Measurements from ENCODE around the gene MINK1.

The MINK1 gene

DNA sequence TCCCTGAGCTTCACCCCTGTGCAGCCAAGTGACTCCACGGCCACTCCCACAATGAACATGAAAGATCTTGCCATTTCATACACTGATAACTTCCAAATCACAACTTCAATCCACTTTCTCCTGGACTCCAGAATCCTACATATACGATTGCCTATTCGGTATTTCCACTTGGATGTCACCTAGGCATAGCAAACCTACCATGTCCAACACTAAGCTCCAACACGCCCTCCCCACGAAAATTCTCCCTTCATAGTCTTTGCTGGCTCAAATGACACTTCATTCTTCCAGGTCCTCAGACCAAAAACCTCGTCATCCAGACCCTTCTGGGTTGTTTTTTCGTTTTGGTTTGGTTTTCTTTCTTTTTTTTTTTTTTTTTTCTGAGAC is 42.4 kb upstream of the MINK1 start:
- TF ChIP-seq, protein P1, sequence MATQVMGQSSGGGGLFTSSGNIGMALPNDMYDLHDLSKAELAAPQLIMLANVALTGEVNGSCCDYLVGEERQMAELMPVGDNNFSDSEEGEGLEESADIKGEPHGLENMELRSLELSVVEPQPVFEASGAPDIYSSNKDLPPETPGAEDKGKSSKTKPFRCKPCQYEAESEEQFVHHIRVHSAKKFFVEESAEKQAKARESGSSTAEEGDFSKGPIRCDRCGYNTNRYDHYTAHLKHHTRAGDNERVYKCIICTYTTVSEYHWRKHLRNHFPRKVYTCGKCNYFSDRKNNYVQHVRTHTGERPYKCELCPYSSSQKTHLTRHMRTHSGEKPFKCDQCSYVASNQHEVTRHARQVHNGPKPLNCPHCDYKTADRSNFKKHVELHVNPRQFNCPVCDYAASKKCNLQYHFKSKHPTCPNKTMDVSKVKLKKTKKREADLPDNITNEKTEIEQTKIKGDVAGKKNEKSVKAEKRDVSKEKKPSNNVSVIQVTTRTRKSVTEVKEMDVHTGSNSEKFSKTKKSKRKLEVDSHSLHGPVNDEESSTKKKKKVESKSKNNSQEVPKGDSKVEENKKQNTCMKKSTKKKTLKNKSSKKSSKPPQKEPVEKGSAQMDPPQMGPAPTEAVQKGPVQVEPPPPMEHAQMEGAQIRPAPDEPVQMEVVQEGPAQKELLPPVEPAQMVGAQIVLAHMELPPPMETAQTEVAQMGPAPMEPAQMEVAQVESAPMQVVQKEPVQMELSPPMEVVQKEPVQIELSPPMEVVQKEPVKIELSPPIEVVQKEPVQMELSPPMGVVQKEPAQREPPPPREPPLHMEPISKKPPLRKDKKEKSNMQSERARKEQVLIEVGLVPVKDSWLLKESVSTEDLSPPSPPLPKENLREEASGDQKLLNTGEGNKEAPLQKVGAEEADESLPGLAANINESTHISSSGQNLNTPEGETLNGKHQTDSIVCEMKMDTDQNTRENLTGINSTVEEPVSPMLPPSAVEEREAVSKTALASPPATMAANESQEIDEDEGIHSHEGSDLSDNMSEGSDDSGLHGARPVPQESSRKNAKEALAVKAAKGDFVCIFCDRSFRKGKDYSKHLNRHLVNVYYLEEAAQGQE (IDR thresholded peaks at IDR 0.05; ENCODE audit: insufficient replicate concordance, low read depth): no peak
- TF ChIP-seq, protein P2, sequence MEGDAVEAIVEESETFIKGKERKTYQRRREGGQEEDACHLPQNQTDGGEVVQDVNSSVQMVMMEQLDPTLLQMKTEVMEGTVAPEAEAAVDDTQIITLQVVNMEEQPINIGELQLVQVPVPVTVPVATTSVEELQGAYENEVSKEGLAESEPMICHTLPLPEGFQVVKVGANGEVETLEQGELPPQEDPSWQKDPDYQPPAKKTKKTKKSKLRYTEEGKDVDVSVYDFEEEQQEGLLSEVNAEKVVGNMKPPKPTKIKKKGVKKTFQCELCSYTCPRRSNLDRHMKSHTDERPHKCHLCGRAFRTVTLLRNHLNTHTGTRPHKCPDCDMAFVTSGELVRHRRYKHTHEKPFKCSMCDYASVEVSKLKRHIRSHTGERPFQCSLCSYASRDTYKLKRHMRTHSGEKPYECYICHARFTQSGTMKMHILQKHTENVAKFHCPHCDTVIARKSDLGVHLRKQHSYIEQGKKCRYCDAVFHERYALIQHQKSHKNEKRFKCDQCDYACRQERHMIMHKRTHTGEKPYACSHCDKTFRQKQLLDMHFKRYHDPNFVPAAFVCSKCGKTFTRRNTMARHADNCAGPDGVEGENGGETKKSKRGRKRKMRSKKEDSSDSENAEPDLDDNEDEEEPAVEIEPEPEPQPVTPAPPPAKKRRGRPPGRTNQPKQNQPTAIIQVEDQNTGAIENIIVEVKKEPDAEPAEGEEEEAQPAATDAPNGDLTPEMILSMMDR (IDR thresholded peaks at IDR 0.05; ENCODE audit: insufficient read depth, low read length): no peak
- TF ChIP-seq SPI1 (IDR thresholded peaks at IDR 0.05; ENCODE audit: borderline replicate concordance, low read depth): no peak
- no peak for TF ChIP-seq POLR2AphosphoS5 (IDR thresholded peaks at IDR 0.05; ENCODE audit: low read depth)
- no peak for TF ChIP-seq GABPA (IDR thresholded peaks at IDR 0.05; ENCODE audit: low read depth)
- peak overlapping the region; percentile 42 for H3K4me3 ChIP-seq (replicated peaks; ENCODE audit: insufficient read depth, low read length)
- no peak for DNase-seq (ENCODE audit: low read depth in 1 of 2, low spot score in 1 of 2)
- H3K27me3 ChIP-seq (ENCODE audit: insufficient read depth, poor library complexity, severe bottlenecking): peaks cover 8% of the 10 kb centered on the region
- no peak overlapping the region for H3K27ac ChIP-seq (replicated peaks)

- Histone ChIP-seq H3K4me3 (replicated peaks; ENCODE audit: insufficient read depth, low read length) (no peak overlapping the region), H3K27ac (replicated peaks) (no peak overlapping the region; the same call in 1 of the 2 replicates), H3K27me3 (ENCODE audit: insufficient read depth, poor library complexity, severe bottlenecking) (no peaks in the 10 kb centered on the region)
- no peak for DNase-seq (ENCODE audit: low read depth in 1 of 2, low spot score in 1 of 2)
- TF ChIP-seq, protein P1 (IDR thresholded peaks at IDR 0.05; ENCODE audit: insufficient replicate concordance, low read depth): no peak
- no peak for TF ChIP-seq POLR2AphosphoS5 (IDR thresholded peaks at IDR 0.05; ENCODE audit: low read depth)
- TF ChIP-seq SPI1 (IDR thresholded peaks at IDR 0.05; ENCODE audit: borderline replicate concordance, low read depth): no peak
- TF ChIP-seq, protein P2 (IDR thresholded peaks at IDR 0.05; ENCODE audit: insufficient read depth, low read length): no peak
- TF ChIP-seq GABPA (IDR thresholded peaks at IDR 0.05; ENCODE audit: low read depth): no peak
Measured at GRCh38 chr17:4795168-4795567, 38.0 kb upstream of the MINK1 start.

DNA sequence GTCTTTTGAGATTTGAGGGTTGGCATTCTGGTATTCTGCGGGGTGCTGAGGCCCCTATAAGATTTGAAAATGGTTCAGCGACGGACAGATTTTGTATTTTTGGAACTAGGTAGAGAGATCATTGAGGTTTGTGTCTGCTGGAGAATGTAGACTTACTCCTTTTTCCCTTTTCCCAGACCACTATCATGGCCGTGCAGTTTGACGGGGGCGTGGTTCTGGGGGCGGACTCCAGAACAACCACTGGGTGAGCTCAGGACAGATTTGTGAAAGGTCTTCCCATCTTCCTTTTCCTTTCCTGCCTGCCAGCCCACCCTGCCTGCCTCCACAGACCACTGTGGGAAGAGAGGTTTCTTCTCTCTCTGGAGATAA is 36.6 kb upstream of the MINK1 start:
- TF ChIP-seq, protein P2 (IDR thresholded peaks at IDR 0.05; ENCODE audit: insufficient read depth, low read length): no peak
- TF ChIP-seq GABPA (IDR thresholded peaks at IDR 0.05; ENCODE audit: low read depth): no peak
- TF ChIP-seq, protein P1 (IDR thresholded peaks at IDR 0.05; ENCODE audit: insufficient replicate concordance, low read depth): no peak
- TF ChIP-seq SPI1 (IDR thresholded peaks at IDR 0.05; ENCODE audit: borderline replicate concordance, low read depth): no peak
- TF ChIP-seq POLR2AphosphoS5 (IDR thresholded peaks at IDR 0.05; ENCODE audit: low read depth): no peak
- DNase-seq (ENCODE audit: low read depth in 1 of 2, low spot score in 1 of 2): peak in 1 of 2 experiments; percentile 4
- H3K4me3 ChIP-seq (replicated peaks; ENCODE audit: insufficient read depth, low read length): peak overlapping the region; percentile 91
- peak overlapping the region; percentile 58 for H3K27ac ChIP-seq (replicated peaks)
- no peaks in the 10 kb centered on the region for H3K27me3 ChIP-seq (ENCODE audit: insufficient read depth, poor library complexity, severe bottlenecking)
